Activated CD8-positive, alpha-beta memory T cell treated with anti-CD3 and anti-CD28 coated beads, Interleukin-2, amount 50 U/mL, for 48 hours (primary cell): ENCODE measurements around the gene TAS2R3.

Experiments
- DNase-seq: peaks from one replicate; pipeline ENCODE4 v3.0.0-alpha.2; 2020

TAS2R3 gene

DNA sequence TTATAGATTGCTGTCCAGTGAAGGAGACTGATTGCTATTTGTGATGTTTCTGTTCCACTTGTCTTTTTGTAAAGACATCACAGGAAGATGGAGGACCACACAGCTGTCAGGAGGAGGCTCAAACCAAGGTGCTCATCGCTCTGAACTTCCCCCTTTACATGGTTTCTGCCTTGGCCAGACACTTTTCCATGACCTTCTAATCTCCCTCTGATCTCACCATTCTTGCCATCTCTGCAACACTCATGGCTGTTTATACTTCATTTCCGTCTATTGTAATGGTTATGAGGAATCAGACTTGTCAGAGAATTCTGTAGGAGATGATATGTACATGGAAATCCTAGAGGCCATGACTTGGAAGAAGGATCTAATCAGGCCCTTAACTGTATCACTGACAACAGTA, 24.4 kb downstream of the TAS2R3 start:
- DNase-seq: no peak

DNA sequence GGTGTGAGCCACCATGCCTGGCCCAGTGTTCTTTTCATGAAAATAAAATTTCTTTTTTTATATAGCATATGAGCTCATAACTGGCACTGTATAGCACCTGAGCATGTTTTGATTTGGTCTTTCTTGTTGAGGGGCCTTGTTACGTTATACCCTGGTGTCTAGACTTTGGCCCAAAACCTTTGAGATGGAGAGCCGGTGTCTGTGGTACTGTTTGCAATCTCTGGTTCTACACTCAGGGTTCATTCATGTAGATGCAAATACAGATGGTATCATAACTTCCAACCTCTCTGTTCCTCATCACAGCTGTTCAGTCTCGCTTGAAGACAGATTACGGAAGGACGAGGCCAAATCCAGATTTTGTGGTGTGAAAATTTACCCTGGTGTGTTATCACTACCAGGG, 26.0 kb downstream of the TAS2R3 start, which contains the start of gene TAS2R5:
TSS of gene TAS2R5 (plus strand) at position 301 of the 400 bp plus-strand sequence. CDS start 145 bp downstream, outside the sequence.
- DNase-seq: no peak

DNA sequence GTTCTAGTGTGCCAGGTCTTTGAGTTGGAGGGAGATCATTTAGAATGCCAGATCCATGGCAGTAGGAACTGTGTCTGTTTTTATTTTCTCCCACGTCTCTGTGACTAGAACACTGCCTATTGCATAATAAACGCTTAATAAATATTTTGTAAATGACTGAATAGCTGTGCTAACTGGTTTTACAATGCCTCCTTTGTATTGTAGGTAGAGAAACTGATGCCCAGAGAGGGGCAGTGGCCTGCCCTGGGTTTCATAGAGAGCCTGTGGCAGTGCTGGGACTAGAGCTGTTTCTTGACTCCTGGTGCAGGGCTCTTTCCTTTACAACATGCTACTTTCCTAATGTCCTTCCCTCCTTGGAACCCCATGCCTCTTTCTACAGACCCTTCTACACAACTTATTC, 28.6 kb downstream of the TAS2R3 start:
- no peak for DNase-seq
